ENCODE measurements around the gene GABARAP. TPM values are rescaled to one million over a fixed set of nuclear protein-coding genes. Genes with fewer than 3 reads are reported as not detected.
A peak's percentile ranks its signal among the peaks of the same experiment; 100 is the strongest.

GABARAP gene
- total and polyA plus RNA-seq, 2 of the 13 experiments (the other 11 are each of a cell fraction or from before 2014, with no cell fraction given), result 161 to 310 TPM

GRCh38 chr17:7242717-7243452 lies 636 bp upstream of the GABARAP start (continued):
- TF ChIP-seq ZNF510 (CRISPR knock-in tag; IDR thresholded peaks at IDR 0.05; ENCODE audit: low read depth) (no peak), SRSF1 (optimal IDR thresholded peaks at IDR 0.05; ENCODE audit: low read depth, low read length) (peak; percentile 23), ZSCAN22 (CRISPR knock-in tag; IDR thresholded peaks at IDR 0.05) (no peak), MXD4 (CRISPR knock-in tag; IDR thresholded peaks at IDR 0.05) (peak; percentile 68; the same call in 1 of the 2 replicates), HES4 (CRISPR knock-in tag; IDR thresholded peaks at IDR 0.05; ENCODE audit: borderline replicate concordance) (0 out of 2 replicates have a peak, but pooled peaks have one; percentile 18), ELF1 (CRISPR knock-in tag; IDR thresholded peaks at IDR 0.05) (peak; percentile 53; the same call in 1 of the 2 replicates), CREBL2 (CRISPR knock-in tag; IDR thresholded peaks at IDR 0.05; ENCODE audit: borderline replicate concordance) (no peak), ZSCAN12 (CRISPR knock-in tag; IDR thresholded peaks at IDR 0.05) (peak; percentile 59; the same call in 1 of the 2 replicates), ATF3 (CRISPR knock-in tag; IDR thresholded peaks at IDR 0.05) (peak; percentile 53; the same call in 1 of the 2 replicates), MEIS2 (CRISPR knock-in tag; IDR thresholded peaks at IDR 0.05) (peak; percentile 51; the same call in 1 of the 2 replicates), EP300 (IDR thresholded peaks at IDR 0.05; ENCODE audit: low read depth in 2 of 2, low read length in 2 of 2) (peak; percentile 48 to 53; a peak in 2 of 4 replicates), EP300 (CRISPR knock-in tag; IDR thresholded peaks at IDR 0.05; ENCODE audit: borderline replicate concordance) (peak; percentile 28; the same call in 1 of the 2 replicates)
- TF ChIP-seq, protein P1, sequence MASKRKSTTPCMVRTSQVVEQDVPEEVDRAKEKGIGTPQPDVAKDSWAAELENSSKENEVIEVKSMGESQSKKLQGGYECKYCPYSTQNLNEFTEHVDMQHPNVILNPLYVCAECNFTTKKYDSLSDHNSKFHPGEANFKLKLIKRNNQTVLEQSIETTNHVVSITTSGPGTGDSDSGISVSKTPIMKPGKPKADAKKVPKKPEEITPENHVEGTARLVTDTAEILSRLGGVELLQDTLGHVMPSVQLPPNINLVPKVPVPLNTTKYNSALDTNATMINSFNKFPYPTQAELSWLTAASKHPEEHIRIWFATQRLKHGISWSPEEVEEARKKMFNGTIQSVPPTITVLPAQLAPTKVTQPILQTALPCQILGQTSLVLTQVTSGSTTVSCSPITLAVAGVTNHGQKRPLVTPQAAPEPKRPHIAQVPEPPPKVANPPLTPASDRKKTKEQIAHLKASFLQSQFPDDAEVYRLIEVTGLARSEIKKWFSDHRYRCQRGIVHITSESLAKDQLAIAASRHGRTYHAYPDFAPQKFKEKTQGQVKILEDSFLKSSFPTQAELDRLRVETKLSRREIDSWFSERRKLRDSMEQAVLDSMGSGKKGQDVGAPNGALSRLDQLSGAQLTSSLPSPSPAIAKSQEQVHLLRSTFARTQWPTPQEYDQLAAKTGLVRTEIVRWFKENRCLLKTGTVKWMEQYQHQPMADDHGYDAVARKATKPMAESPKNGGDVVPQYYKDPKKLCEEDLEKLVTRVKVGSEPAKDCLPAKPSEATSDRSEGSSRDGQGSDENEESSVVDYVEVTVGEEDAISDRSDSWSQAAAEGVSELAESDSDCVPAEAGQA (IDR thresholded peaks at IDR 0.05; ENCODE audit: low read depth), result peak; percentile 72; the same call in 1 of the 2 replicates
- TF ChIP-seq, protein P1 (CRISPR knock-in tag; IDR thresholded peaks at IDR 0.05; ENCODE audit: borderline replicate concordance), result no peak
- TF ChIP-seq, protein P2, sequence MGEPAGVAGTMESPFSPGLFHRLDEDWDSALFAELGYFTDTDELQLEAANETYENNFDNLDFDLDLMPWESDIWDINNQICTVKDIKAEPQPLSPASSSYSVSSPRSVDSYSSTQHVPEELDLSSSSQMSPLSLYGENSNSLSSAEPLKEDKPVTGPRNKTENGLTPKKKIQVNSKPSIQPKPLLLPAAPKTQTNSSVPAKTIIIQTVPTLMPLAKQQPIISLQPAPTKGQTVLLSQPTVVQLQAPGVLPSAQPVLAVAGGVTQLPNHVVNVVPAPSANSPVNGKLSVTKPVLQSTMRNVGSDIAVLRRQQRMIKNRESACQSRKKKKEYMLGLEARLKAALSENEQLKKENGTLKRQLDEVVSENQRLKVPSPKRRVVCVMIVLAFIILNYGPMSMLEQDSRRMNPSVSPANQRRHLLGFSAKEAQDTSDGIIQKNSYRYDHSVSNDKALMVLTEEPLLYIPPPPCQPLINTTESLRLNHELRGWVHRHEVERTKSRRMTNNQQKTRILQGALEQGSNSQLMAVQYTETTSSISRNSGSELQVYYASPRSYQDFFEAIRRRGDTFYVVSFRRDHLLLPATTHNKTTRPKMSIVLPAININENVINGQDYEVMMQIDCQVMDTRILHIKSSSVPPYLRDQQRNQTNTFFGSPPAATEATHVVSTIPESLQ (CRISPR knock-in tag; conservative IDR thresholded peaks at IDR 0.05), result 0 out of 2 replicates have a peak, but pooled peaks have one; percentile 54
- TF ChIP-seq, protein P3, sequence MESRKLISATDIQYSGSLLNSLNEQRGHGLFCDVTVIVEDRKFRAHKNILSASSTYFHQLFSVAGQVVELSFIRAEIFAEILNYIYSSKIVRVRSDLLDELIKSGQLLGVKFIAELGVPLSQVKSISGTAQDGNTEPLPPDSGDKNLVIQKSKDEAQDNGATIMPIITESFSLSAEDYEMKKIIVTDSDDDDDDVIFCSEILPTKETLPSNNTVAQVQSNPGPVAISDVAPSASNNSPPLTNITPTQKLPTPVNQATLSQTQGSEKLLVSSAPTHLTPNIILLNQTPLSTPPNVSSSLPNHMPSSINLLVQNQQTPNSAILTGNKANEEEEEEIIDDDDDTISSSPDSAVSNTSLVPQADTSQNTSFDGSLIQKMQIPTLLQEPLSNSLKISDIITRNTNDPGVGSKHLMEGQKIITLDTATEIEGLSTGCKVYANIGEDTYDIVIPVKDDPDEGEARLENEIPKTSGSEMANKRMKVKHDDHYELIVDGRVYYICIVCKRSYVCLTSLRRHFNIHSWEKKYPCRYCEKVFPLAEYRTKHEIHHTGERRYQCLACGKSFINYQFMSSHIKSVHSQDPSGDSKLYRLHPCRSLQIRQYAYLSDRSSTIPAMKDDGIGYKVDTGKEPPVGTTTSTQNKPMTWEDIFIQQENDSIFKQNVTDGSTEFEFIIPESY (CRISPR knock-in tag; IDR thresholded peaks at IDR 0.05), result peak; percentile 67
